COLO668 (cell line): Measurements from ENCODE around the gene RAB5A.
A peak's percentile ranks its signal among the peaks of the same experiment; 100 is the strongest.
"Not testable (repeated sequence)": the region's sequence is repeated elsewhere in the genome, so short reads cannot be mapped to it uniquely, and the experiment has no call there.

Source experiments
- DNase-seq: peaks from one replicate; lab custom pipeline; 2025; ENCODE audit not compliant: unreplicated experiment; lab: John Stamatoyannopoulos, UW

RAB5A gene

GRCh38 chr3:19946832-19947548, at the start of gene RAB5A:
RAB5A (plus strand) TSS chr3:19947097; CDS start chr3:19950899, 3,802 bp downstream.
- peak; percentile 96 for DNase-seq

GRCh38 chr3:19898721-19899120, 48.2 kb upstream of the RAB5A start:
- DNase-seq: no peak

GRCh38 chr3:19899264-19899663, 47.6 kb upstream of the RAB5A start:
- no peak for DNase-seq

- not testable (repeated sequence) for DNase-seq
Observed at GRCh38 chr3:19899833-19900232, 47.1 kb upstream of the RAB5A start.

GRCh38 chr3:19901337-19901736, 45.6 kb upstream of the RAB5A start:
- DNase-seq: no peak

- DNase-seq: no peak
Observed at GRCh38 chr3:19901918-19902317, 45.0 kb upstream of the RAB5A start.

- DNase-seq: no peak
Observed at GRCh38 chr3:19903649-19904048, 43.2 kb upstream of the RAB5A start.

GRCh38 chr3:19907523-19907922, 39.4 kb upstream of the RAB5A start:
- DNase-seq: no peak

GRCh38 chr3:19911452-19911851, 35.4 kb upstream of the RAB5A start:
- DNase-seq: no peak

GRCh38 chr3:19917167-19917566, 29.7 kb upstream of the RAB5A start:
- no peak for DNase-seq

- DNase-seq: no peak
Observed at GRCh38 chr3:19920401-19921080, 26.4 kb upstream of the RAB5A start.

GRCh38 chr3:19931180-19931692, 15.7 kb upstream of the RAB5A start:
- no peak for DNase-seq

GRCh38 chr3:19931767-19932188, 15.1 kb upstream of the RAB5A start:
- no peak for DNase-seq

GRCh38 chr3:19932422-19932821, 14.5 kb upstream of the RAB5A start:
- no peak for DNase-seq

GRCh38 chr3:19934098-19934566, 12.8 kb upstream of the RAB5A start, which contains the start of gene EFHB:
EFHB (minus strand) TSS chr3:19934217; CDS start chr3:19934018, 199 bp downstream.
- peak; percentile 51 for DNase-seq

- DNase-seq: no peak
Observed at GRCh38 chr3:19937459-19938294, 9.2 kb upstream of the RAB5A start.

GRCh38 chr3:19938295-19938627, 8.6 kb upstream of the RAB5A start:
- no peak for DNase-seq

GRCh38 chr3:19940643-19941042, 6.3 kb upstream of the RAB5A start:
- DNase-seq: no peak

GRCh38 chr3:19945534-19945933, 1.4 kb upstream of the RAB5A start:
- DNase-seq: peak; percentile 20

- peak; percentile 48 for DNase-seq
Observed at GRCh38 chr3:19945969-19946831, 697 bp upstream of the RAB5A start.
